ENCODE measurements around the gene SAXO1.
A peak's percentile ranks its signal among the peaks of the same experiment; 100 is the strongest.

The SAXO1 gene

GRCh38 chr9:18909140-18910018 is 123.6 kb downstream of the SAXO1 start:
- peak overlapping the region; percentile 65; the same call in 1 of the 2 replicates for H3K27ac ChIP-seq
- TF ChIP-seq CTCF (conservative IDR thresholded peaks at IDR 0.05): no peak

- H3K27ac ChIP-seq: no peak overlapping the region
- TF ChIP-seq CTCF (conservative IDR thresholded peaks at IDR 0.05): no peak
Measured at GRCh38 chr9:18907927-18908625, 124.9 kb downstream of the SAXO1 start.

GRCh38 chr9:18906656-18907395 is 126.2 kb downstream of the SAXO1 start:
- H3K27ac ChIP-seq: no peak overlapping the region
- TF ChIP-seq CTCF (conservative IDR thresholded peaks at IDR 0.05): no peak

- no peak overlapping the region for H3K27ac ChIP-seq
- TF ChIP-seq CTCF (conservative IDR thresholded peaks at IDR 0.05): no peak
Measured at GRCh38 chr9:18905883-18906629, 127.0 kb downstream of the SAXO1 start.

GRCh38 chr9:18905028-18905882 is 127.8 kb downstream of the SAXO1 start:
- no peak for TF ChIP-seq CTCF (conservative IDR thresholded peaks at IDR 0.05)
- H3K27ac ChIP-seq: no peak overlapping the region

- no peak overlapping the region for H3K27ac ChIP-seq
- TF ChIP-seq CTCF (conservative IDR thresholded peaks at IDR 0.05): no peak
Measured at GRCh38 chr9:18903450-18903849, 129.6 kb downstream of the SAXO1 start.

All from VCaP (cell line).